Transverse colon (tissue), 4 donors: ENCODE results near the gene TOB1.

Experiments
- POLR2A ChIP-seq: fragments of 450-650 bp; IDR thresholded peaks from one replicate; pipeline ENCODE4 v1.6.1; 2016; ENCODE audit warnings: antibody characterized with exemption, mild to moderate bottlenecking, moderate library complexity
- POLR2AphosphoS5 ChIP-seq, 3 donors: sonication (generic); formaldehyde crosslinking; IDR thresholded peaks; one replicate each; pipeline ENCODE4 v1.6.1; 2016; ENCODE audit warnings: antibody characterized with exemption in 3 of 3
- TF ChIP-seq, protein P1 (sequence below), 5 experiments: fragments of 200-600 bp in 3 of 5; fragments of 450-650 bp in 2 of 5; sonication (generic) in 3 of 5; IDR thresholded peaks; 1 replicate in 2 of 5; 2 replicates in 3 of 5; pipeline ENCODE4 v1.5.1; 2016 to 2017; ENCODE audit warnings: antibody characterized with exemption in 5 of 5, inconsistent platforms in 3 of 5, mild to moderate bottlenecking in 2 of 5, moderate library complexity in 1 of 5

DNA sequence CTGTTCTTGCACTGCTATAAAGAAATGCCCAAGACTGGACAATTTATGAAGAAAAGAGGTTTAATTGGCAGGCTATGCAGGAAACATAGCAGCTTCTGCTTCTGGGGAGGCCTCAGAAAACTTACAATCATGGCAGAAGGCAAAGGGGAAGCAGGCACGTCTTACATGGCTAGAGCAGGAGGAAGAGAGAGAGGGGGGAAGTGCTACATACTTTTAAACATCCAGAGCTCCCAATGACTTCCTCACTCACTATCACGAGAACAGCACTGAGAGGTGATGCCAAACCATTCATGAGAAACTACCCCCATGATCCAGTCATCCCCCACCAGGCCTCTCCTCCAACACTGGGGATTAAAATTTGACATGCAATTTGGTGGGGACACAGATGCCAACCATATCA, 17.4 kb downstream of the TOB1 start:
- TF ChIP-seq POLR2AphosphoS5 (IDR thresholded peaks at IDR 0.05) (no peak), POLR2A (no peak)
- TF ChIP-seq, protein P1, sequence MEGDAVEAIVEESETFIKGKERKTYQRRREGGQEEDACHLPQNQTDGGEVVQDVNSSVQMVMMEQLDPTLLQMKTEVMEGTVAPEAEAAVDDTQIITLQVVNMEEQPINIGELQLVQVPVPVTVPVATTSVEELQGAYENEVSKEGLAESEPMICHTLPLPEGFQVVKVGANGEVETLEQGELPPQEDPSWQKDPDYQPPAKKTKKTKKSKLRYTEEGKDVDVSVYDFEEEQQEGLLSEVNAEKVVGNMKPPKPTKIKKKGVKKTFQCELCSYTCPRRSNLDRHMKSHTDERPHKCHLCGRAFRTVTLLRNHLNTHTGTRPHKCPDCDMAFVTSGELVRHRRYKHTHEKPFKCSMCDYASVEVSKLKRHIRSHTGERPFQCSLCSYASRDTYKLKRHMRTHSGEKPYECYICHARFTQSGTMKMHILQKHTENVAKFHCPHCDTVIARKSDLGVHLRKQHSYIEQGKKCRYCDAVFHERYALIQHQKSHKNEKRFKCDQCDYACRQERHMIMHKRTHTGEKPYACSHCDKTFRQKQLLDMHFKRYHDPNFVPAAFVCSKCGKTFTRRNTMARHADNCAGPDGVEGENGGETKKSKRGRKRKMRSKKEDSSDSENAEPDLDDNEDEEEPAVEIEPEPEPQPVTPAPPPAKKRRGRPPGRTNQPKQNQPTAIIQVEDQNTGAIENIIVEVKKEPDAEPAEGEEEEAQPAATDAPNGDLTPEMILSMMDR (IDR thresholded peaks at IDR 0.05): no peak
